ENCODE data around the gene NECTIN4. TPM values are rescaled to one million over a fixed set of nuclear protein-coding genes. Genes with fewer than 3 reads are reported as not detected.

Gene NECTIN4
- total and polyA plus RNA-seq, 2 of the 13 experiments (the other 11 are each of a cell fraction or from before 2014, with no cell fraction given), result 5.9 to 12.4 TPM

DNA sequence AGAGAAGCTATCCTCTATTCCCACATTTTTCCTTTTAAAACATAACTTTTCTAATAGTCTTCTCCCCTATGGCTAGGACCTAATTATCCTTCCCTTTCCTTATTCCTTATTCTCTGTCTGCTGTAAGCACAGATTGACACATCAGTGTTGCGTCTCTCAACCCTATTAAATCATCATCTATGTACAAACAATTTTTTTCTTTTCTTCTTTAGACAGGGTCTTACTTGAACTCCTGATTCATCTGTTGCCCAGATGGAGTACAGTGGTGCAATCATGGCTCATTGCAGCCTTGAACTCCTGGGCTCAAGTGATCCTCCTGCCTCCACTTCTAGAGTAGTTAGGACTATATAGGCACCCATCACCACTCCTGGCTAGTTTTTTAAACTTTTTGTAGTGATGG is 17.1 kb upstream of the NECTIN4 start:
- no peak for TF ChIP-seq ZNF619 (CRISPR knock-in tag; IDR thresholded peaks at IDR 0.05)
- no peak for TF ChIP-seq MEIS1 (CRISPR knock-in tag; IDR thresholded peaks at IDR 0.05; ENCODE audit: borderline replicate concordance)
- TF ChIP-seq TBX3 (IDR thresholded peaks at IDR 0.05; ENCODE audit: borderline replicate concordance), result no peak
- no peak for TF ChIP-seq PAX8 (CRISPR knock-in tag; IDR thresholded peaks at IDR 0.05; ENCODE audit: borderline replicate concordance)
- TF ChIP-seq ZBTB2 (CRISPR knock-in tag; IDR thresholded peaks at IDR 0.05; ENCODE audit: low read depth), result no peak
- no peak for TF ChIP-seq MAZ (IDR thresholded peaks at IDR 0.05; ENCODE audit: borderline replicate concordance, low read depth, low read length)
- TF ChIP-seq MAZ (CRISPR knock-in tag; IDR thresholded peaks at IDR 0.05; ENCODE audit: low read depth), result no peak
- TF ChIP-seq, protein P1, sequence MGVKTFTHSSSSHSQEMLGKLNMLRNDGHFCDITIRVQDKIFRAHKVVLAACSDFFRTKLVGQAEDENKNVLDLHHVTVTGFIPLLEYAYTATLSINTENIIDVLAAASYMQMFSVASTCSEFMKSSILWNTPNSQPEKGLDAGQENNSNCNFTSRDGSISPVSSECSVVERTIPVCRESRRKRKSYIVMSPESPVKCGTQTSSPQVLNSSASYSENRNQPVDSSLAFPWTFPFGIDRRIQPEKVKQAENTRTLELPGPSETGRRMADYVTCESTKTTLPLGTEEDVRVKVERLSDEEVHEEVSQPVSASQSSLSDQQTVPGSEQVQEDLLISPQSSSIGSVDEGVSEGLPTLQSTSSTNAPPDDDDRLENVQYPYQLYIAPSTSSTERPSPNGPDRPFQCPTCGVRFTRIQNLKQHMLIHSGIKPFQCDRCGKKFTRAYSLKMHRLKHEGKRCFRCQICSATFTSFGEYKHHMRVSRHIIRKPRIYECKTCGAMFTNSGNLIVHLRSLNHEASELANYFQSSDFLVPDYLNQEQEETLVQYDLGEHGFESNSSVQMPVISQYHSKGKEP (CRISPR knock-in tag; IDR thresholded peaks at IDR 0.05), result no peak
- TF ChIP-seq, protein P2, sequence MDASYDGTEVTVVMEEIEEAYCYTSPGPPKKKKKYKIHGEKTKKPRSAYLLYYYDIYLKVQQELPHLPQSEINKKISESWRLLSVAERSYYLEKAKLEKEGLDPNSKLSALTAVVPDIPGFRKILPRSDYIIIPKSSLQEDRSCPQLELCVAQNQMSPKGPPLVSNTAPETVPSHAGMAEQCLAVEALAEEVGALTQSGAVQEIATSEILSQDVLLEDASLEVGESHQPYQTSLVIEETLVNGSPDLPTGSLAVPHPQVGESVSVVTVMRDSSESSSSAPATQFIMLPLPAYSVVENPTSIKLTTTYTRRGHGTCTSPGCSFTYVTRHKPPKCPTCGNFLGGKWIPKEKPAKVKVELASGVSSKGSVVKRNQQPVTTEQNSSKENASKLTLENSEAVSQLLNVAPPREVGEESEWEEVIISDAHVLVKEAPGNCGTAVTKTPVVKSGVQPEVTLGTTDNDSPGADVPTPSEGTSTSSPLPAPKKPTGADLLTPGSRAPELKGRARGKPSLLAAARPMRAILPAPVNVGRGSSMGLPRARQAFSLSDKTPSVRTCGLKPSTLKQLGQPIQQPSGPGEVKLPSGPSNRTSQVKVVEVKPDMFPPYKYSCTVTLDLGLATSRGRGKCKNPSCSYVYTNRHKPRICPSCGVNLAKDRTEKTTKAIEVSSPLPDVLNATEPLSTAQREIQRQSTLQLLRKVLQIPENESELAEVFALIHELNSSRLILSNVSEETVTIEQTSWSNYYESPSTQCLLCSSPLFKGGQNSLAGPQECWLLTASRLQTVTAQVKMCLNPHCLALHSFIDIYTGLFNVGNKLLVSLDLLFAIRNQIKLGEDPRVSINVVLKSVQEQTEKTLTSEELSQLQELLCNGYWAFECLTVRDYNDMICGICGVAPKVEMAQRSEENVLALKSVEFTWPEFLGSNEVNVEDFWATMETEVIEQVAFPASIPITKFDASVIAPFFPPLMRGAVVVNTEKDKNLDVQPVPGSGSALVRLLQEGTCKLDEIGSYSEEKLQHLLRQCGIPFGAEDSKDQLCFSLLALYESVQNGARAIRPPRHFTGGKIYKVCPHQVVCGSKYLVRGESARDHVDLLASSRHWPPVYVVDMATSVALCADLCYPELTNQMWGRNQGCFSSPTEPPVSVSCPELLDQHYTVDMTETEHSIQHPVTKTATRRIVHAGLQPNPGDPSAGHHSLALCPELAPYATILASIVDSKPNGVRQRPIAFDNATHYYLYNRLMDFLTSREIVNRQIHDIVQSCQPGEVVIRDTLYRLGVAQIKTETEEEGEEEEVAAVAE (CRISPR knock-in tag; IDR thresholded peaks at IDR 0.05; ENCODE audit: borderline replicate concordance), result no peak
- no peak overlapping the region for H3K4me3 ChIP-seq (replicated peaks in 1 of 3; ENCODE audit: insufficient read depth in 1 of 3, low read depth in 2 of 3, low read length in 3 of 3)
- no peak for ATAC-seq
- no TSS peak for BruUV-seq (replicated peaks)
- H3K27ac ChIP-seq (ENCODE audit: extremely low read length, insufficient read depth, low read length), result no peak overlapping the region
- in situ Hi-C loops (cut with HindIII; ENCODE audit: extremely low pct_ligation_motif_present, low pct_unique_long_range_greater_than_20kb), result no loop called here
- no peak overlapping the region for H3K9ac ChIP-seq (ENCODE audit: insufficient read depth, low read depth, low read length)
- H3K4me1 ChIP-seq (ENCODE audit: insufficient read depth, low read length), result 0 out of 2 replicates have a peak, but pooled peaks cover 6% of the 10 kb centered on the region
- H3K4me2 ChIP-seq (ENCODE audit: low read depth, low read length), result no peak overlapping the region
- H3K27me3 ChIP-seq (ENCODE audit: control insufficient read depth in 1 of 2, insufficient read depth in 2 of 2, low read length in 2 of 2), result no peaks in the 10 kb centered on the region
- intact Hi-C loops (cut with micrococcal nuclease; ENCODE audit: unreplicated experiment), result no loop called here
- H4K20me1 ChIP-seq (ENCODE audit: insufficient read depth, low read length), result no peaks in the 10 kb centered on the region
- 100% methylated on average over 1 of the region's 1 CpG for WGBS (ENCODE audit: low lambda C conversion rate)
- peaks cover 32% of the 10 kb centered on the region for H3K79me2 ChIP-seq (ENCODE audit: insufficient read depth, low read length)
- no peaks in the 10 kb centered on the region for H3K9me3 ChIP-seq (ENCODE audit: low read length)
- FAIRE-seq, result no peak
- CTCF ChIA-PET (ENCODE audit: low intra/inter-chr PET ratio, low total read pairs), result no interaction called here
- no peak overlapping the region for H2AFZ ChIP-seq (ENCODE audit: low read length)
- no peak for DNase-seq (ENCODE audit: low spot score)
- POLR2A ChIA-PET, result no interaction called here
- H3K36me3 ChIP-seq (replicated peaks in 1 of 2; ENCODE audit: control insufficient read depth in 1 of 2, insufficient read depth in 2 of 2, low read length in 2 of 2), result peaks cover 7 to 34% of the 10 kb centered on the region in 2 experiments; a peak in 4 of 5 replicates

Data from HepG2 (cell line).